Measurements from ENCODE around the gene CH25H.
A peak's percentile ranks its signal among the peaks of the same experiment; 100 is the strongest.
"Not testable (repeated sequence)": the region's sequence is repeated elsewhere in the genome, so short reads cannot be mapped to it uniquely, and the experiment has no call there.

The CH25H gene

GRCh38 chr10:89207181-89207800, at the start of gene CH25H:
TSS of gene CH25H (minus strand) at chr10:89207317. CDS start at chr10:89207292, 25 bp downstream.
- DNase-seq: peak in 47 of 51 donors; percentile 21 to 86 (median 69)

- no peak for DNase-seq
Measured at GRCh38 chr10:89256340-89256739, 49.2 kb upstream of the CH25H start.

- DNase-seq: no peak
Measured at GRCh38 chr10:89255793-89256192, 48.7 kb upstream of the CH25H start.

- DNase-seq: not testable (repeated sequence)
Measured at GRCh38 chr10:89255091-89255579, 48.0 kb upstream of the CH25H start.

GRCh38 chr10:89252225-89252585, 45.1 kb upstream of the CH25H start:
- no peak for DNase-seq

- DNase-seq: peak; percentile 75 to 99 (median 95)
Measured at GRCh38 chr10:89251409-89252224, 44.5 kb upstream of the CH25H start, which contains the start of gene LIPA. TSS of gene LIPA (minus strand) at chr10:89251775. CDS start at chr10:89247648, 4,127 bp downstream.

- peak in 2 of 51 donors; percentile 54 to 86 for DNase-seq
Measured at GRCh38 chr10:89250865-89251408, 43.8 kb upstream of the CH25H start.

- no peak for DNase-seq
Measured at GRCh38 chr10:89248990-89249389, 41.9 kb upstream of the CH25H start.

GRCh38 chr10:89247623-89248022, 40.5 kb upstream of the CH25H start:
- DNase-seq: not testable (repeated sequence)

GRCh38 chr10:89245802-89246201, 38.7 kb upstream of the CH25H start:
- peak in 2 of 51 donors; percentile 16 to 18 for DNase-seq

- DNase-seq: no peak
Measured at GRCh38 chr10:89242840-89243568, 35.9 kb upstream of the CH25H start.

- DNase-seq: no peak
Measured at GRCh38 chr10:89242345-89242684, 35.2 kb upstream of the CH25H start.

- DNase-seq: no peak
Measured at GRCh38 chr10:89241486-89242344, 34.6 kb upstream of the CH25H start.

- no peak for DNase-seq
Measured at GRCh38 chr10:89241026-89241425, 33.9 kb upstream of the CH25H start.

GRCh38 chr10:89240519-89240918, 33.4 kb upstream of the CH25H start:
- DNase-seq: no peak

GRCh38 chr10:89238956-89239644, 32.0 kb upstream of the CH25H start:
- no peak for DNase-seq

GRCh38 chr10:89237849-89238248, 30.7 kb upstream of the CH25H start:
- no peak for DNase-seq

GRCh38 chr10:89236226-89236797, 29.2 kb upstream of the CH25H start:
- no peak for DNase-seq

- DNase-seq: peak in 42 of 51 donors; percentile 12 to 82 (median 46)
Measured at GRCh38 chr10:89235073-89235798, 28.1 kb upstream of the CH25H start.

Measured in hypothalamus (tissue), 51 donors.